Stomach (tissue), 4 donors: ENCODE results near the gene SMC1B.

Experiments used
- CTCF ChIP-seq, 7 experiments: fragments of 450-650 bp in 4 of 7; fragments of 200-600 bp in 3 of 7; sonication (generic) in 3 of 7; IDR thresholded peaks; one replicate each; pipeline ENCODE4 v1.5.1; 2016 to 2019; ENCODE audit warnings: antibody characterized with exemption in 7 of 7, control low read depth in 2 of 7, mild to moderate bottlenecking in 1 of 7
- EP300 ChIP-seq: sonication (generic); formaldehyde crosslinking; IDR thresholded peaks from one replicate; pipeline ENCODE4 v1.6.1; 2017; ENCODE audit warnings: antibody characterized with exemption
- POLR2A ChIP-seq, 4 donors: fragments of 450-650 bp; IDR thresholded peaks; one replicate each; pipeline ENCODE4 v1.6.1; 2016; ENCODE audit warnings: antibody characterized with exemption in 4 of 4, control low read depth in 2 of 4, mild to moderate bottlenecking in 1 of 4, moderate library complexity in 1 of 4
- POLR2AphosphoS5 ChIP-seq, 3 donors: sonication (generic); formaldehyde crosslinking; IDR thresholded peaks; one replicate each; pipeline ENCODE4 v1.6.1; 2016; ENCODE audit warnings: antibody characterized with exemption in 3 of 3

GRCh38 chr22:45353786-45354185, 59.6 kb downstream of the SMC1B start:
- TF ChIP-seq CTCF (IDR thresholded peaks at IDR 0.05): no peak
- TF ChIP-seq EP300: no peak
- TF ChIP-seq POLR2AphosphoS5 (IDR thresholded peaks at IDR 0.05): no peak
- no peak for TF ChIP-seq POLR2A (IDR thresholded peaks at IDR 0.05)
